ENCODE results near the gene NIT1.

The NIT1 gene

DNA sequence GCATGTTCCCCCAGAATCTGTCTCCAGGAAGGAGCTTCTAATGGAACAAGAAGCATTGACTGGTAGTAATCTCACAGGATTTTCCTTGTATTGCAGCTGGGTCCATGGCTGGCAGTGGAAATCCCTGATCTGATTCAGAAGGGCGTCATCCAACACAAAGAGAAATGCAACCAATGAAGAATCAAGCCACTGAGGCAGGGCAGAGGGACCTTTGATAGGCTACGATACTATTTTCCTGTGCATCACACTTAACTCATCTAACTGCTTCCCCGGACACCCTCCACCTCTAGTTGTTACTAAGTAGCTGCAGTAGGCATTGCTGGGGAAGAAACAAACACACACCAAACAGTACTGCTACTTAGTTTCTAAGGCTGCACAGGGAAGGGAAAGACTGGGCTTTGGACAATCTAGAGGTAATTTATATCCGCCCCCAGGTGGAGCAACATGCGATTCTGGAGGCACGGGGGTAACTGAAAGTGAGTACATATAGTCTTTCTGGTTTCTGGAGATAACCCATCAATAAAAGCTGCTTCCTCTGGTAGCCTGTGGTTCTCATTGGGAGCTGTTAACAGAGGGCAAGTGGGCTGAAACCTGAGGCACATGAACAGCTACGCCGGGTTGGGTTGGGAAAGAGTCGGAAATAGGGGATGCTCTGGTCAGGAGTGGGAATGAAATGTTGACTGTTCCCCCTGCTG, 40.6 kb downstream of the NIT1 start:
- no peak for DNase-seq

DNA sequence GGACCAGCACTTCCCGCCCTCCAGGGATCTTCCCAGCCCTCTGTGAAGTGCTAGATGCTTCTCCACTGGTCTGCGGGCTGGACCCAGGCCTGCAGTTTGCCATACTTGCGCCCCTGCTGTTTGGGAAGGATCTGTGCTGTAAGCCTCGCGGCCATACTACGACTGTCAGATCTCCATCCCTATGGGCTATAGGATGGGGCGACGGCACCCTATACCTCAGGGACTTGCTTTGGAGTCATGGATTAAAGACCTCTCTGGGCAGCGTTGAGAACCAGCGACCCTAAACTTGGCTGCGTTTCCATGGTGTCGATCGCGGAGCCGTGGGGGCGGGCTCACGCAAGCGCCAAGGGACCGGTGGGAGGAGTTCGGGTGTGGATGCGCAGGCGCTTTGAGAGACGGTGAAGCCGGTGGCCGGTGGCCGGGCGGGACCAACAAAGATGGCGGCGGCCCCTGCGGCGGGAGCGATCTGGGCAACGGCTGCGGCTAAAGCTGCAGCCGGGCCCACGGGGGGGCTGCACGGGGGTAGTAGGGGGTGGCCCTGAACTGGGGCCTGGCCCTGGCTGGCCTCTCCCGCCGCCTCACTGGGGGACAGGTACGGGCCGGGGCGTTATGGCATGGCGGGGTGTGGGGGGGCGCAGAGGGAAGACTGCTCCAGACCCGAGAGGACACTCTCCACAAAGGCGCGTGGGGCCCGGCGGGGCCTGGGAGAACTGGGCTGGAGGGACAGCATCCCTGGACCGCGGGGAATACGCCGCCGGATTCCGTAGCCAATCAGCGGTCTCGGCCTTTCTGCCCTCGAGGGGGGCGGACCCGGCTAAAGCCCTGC, 41.4 kb downstream of the NIT1 start, which contains the start of gene USP21:
TSS of gene USP21 (plus strand) at position 414 of the 826 bp plus-strand sequence. CDS start 1,141 bp downstream, outside the sequence.
- peak; percentile 85 for DNase-seq

DNA sequence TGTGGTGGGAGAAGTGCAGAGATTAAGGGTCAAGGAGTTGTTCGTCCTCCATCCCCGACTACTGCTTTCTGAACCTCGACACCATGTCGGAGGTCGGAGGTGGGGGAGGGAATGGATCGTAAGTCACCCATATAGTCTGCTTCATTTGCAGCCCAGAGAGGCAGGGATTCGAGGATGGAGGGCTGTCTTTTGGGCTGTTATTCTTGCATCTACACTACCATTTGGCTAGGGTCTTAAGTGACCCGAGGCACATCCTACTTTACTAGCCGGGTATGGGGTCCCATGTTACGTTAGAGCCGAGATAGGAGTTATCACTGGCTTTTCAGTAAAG, 42.0 kb downstream of the NIT1 start:
- DNase-seq, result no peak

DNA sequence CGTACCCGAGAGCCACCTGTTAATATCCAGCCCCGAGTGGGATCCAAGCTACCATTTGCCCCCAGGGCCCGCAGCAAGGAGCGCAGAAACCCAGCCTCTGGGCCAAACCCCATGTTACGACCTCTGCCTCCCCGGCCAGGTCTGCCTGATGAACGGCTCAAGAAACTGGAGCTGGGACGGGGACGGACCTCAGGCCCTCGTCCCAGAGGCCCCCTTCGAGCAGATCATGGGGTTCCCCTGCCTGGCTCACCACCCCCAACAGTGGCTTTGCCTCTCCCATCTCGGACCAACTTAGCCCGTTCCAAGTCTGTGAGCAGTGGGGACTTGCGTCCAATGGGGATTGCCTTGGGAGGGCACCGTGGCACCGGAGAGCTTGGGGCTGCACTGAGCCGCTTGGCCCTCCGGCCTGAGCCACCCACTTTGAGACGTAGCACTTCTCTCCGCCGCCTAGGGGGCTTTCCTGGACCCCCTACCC, 42.8 kb downstream of the NIT1 start:
- DNase-seq, result no peak

DNA sequence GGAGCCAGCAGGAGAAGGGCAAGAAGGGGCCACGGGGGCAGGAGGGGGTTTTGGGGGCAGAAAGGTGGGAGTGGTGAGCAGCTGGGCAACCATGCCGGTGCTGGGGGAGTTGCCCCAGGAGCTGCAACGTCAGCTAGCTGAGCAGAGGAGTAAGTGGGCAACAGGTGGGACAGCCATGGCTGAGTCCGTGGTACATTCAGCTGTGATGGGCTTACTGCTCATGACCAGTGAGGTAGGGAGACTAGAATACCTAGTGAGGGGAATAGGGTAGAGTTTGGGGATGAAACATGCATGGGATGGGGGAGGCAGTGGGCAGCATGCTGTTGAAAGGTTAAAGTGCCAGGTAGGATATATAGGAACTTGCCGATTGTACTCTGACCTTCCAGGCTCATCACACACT, 43.7 kb downstream of the NIT1 start:
- no peak for DNase-seq

DNA sequence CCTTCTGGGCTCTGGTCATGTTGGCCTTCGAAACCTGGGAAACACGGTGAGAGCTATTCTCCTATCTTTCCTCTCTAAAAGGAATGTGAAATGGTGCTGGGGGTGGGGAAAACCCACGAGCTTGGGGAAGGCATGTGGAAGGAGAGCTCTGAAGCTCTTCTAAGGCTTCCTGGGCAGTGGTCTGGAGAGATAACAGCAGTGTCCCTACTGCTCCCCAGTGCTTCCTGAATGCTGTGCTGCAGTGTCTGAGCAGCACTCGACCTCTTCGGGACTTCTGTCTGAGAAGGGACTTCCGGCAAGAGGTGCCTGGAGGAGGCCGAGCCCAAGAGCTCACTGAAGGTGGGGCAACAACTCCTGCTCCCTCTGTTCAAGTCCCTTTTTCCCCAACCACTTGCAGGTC, 44.1 kb downstream of the NIT1 start:
- no peak for DNase-seq

DNA sequence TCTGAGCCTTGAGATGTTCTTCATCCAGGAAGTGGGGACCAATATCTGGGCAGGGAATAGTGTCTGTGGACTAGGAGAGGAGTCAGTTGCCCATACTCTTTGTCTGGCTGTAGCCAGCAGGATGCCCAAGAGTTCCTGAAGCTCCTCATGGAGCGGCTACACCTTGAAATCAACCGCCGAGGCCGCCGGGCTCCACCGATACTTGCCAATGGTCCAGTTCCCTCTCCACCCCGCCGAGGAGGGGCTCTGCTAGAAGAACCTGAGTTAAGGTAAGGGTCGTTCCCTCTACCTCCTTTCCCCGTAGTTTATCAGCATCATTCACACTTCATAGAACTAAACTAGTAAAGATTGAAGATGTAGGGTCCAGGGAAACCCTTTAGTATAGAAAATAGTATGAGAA, 44.9 kb downstream of the NIT1 start:
- no peak for DNase-seq

DNA sequence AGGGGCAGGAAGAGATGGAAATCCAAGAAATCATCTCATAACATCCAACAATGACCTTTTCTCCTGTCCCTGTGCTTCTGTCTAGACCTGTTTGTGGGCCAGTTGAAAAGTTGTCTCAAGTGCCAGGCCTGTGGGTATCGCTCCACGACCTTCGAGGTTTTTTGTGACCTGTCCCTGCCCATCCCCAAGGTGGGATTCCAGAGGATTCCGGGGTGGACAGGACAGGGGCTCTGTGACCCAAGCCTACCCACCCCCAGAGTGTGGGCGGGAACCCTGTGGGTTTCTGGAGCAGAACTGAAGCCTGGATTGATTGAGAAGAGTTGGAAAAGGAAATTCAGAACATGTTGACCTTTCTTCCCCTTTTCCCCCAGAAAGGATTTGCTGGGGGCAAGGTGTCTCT, 45.9 kb downstream of the NIT1 start:
- DNase-seq, result no peak

DNA sequence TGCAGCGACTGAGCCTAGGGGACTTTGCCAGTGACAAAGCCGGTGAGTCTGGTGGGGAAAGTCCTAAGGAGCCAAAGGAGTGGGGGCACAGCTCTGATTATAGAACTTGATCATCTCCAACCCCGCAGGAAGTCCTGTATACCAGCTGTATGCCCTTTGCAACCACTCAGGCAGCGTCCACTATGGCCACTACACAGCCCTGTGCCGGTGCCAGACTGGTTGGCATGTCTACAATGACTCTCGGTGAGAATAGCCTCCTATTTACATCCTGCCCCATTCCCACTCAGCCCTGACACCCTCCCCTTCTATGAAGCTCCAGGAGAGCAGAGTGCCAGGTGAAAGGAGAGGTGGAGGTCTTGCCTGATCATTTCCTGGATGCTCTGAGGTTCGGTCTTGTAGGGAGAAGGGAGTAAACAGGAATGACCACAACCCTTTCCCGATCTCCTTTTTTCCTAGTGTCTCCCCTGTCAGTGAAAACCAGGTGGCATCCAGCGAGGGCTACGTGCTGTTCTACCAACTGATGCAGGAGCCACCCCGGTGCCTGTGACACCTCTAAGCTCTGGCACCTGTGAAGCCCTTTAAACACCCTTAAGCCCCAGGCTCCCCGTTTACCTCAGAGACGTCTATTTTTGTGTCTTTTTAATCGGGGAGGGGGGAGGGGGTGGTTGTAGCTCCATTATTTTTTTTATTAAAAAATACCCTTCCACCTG, 47.2 kb downstream of the NIT1 start:
- no peak for DNase-seq

DNA sequence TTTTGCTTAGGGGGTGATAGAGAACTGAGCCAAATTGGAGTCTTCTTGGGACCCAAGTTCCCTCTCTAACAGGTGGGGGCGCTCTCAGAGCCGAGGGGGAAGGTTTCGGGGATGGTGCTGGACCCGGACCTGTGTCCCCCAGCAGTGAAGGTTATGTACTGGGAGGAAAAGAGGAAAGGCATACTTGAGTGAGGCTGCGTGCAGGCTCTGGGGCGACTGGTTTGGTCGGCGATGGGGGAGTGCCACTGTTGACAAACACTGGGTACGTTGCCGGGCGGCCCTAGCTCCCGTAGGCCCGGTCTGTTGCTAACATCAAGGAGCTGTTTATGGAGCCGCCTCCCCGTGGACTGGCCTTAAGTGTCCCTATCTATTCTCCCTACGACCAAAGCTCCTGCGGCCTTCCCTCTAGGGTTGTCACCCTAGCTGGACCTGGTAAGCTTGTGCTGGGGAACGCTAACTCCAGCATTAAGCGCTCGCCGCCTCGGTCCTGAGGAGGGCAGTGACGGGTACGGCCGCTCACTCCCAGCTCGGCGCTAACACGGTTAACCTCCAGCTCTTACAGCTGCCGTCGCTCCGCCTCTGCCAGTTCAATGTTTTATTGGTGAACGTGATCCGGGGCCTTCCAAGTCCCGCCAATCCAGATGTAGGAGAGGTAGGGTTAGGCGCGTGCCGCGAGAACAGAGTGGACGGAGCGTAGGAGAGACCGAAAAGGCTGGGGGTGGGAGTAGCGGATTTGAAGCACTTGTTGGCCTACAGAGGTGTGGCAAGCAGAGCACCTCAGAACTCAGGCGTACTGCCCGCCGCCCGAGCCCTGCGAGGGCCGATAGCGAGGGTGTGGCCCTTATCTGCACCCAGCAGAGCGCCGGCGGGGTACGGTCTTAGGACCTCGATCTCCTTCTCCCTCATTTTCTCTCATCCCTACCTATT, 48.1 kb downstream of the NIT1 start, which contains the start of gene PPOX:
TSS of gene PPOX (plus strand) at position 685 of the 927 bp plus-strand sequence. CDS start 422 bp downstream, outside the sequence.
- peak; percentile 99 for DNase-seq

DNA sequence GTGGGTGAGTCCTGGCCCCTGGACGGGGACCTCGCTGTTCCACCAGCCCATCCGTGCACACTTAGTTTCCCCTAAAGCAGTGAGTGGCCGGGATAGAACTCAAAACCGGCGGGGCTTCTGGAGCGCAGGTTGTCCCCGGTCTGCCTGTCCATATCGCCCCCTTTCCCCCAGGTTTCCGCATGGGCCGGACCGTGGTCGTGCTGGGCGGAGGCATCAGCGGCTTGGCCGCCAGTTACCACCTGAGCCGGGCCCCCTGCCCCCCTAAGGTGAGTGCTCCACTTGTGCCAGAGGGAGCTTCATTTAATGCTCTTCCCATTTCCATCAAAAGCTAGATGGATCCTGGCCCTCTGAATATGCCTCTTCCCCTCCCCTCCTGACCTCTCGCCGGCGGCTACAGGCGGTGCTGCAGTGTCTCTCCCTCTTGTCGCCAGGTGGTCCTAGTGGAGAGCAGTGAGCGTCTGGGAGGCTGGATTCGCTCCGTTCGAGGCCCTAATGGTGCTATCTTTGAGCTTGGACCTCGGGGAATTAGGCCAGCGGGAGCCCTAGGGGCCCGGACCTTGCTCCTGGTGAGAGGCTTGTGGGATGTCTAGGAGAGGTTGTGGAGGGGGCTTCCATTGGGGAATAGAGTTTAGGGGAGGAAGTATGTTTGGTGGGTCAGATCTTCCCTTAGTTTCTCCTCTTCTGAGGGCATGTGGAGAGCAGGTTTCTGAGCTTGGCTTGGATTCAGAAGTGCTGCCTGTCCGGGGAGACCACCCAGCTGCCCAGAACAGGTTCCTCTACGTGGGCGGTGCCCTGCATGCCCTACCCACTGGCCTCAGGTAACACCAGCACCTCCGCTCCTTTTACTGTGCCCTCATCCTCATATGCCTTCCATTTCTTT, 49.0 kb downstream of the NIT1 start:
- no peak for DNase-seq

DNA sequence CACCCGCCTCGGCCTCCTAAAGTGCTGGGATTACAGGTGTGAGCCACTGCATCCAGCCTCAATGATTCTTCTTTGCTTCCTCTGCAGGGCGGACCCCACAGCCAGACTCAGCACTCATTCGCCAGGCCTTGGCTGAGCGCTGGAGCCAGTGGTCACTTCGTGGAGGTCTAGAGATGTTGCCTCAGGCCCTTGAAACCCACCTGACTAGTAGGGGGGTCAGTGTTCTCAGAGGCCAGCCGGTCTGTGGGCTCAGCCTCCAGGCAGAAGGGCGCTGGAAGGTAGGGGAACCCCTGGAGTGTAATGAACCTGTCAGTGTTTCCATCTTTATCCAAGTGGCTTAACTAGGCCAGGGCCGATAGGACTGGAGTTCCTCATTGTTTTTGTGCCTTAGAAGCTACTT, 51.0 kb downstream of the NIT1 start:
- no peak for DNase-seq
